ENCODE results near the gene PTPRH.

Gene PTPRH

GRCh38 chr19:55248166-55248675, 38.9 kb upstream of the PTPRH start:
- TF ChIP-seq ZFX (IDR thresholded peaks at IDR 0.05) = no peak
- TF ChIP-seq, protein P1, sequence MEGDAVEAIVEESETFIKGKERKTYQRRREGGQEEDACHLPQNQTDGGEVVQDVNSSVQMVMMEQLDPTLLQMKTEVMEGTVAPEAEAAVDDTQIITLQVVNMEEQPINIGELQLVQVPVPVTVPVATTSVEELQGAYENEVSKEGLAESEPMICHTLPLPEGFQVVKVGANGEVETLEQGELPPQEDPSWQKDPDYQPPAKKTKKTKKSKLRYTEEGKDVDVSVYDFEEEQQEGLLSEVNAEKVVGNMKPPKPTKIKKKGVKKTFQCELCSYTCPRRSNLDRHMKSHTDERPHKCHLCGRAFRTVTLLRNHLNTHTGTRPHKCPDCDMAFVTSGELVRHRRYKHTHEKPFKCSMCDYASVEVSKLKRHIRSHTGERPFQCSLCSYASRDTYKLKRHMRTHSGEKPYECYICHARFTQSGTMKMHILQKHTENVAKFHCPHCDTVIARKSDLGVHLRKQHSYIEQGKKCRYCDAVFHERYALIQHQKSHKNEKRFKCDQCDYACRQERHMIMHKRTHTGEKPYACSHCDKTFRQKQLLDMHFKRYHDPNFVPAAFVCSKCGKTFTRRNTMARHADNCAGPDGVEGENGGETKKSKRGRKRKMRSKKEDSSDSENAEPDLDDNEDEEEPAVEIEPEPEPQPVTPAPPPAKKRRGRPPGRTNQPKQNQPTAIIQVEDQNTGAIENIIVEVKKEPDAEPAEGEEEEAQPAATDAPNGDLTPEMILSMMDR (conservative IDR thresholded peaks at IDR 0.05) = no peak
- no peak overlapping the region for H3K27ac ChIP-seq

GRCh38 chr19:55247621-55248099, 38.4 kb upstream of the PTPRH start:
- TF ChIP-seq, protein P1 (conservative IDR thresholded peaks at IDR 0.05) = no peak
- no peak for TF ChIP-seq ZFX (IDR thresholded peaks at IDR 0.05)
- H3K27ac ChIP-seq = no peak overlapping the region

GRCh38 chr19:55246462-55247451, 37.5 kb upstream of the PTPRH start:
- no peak for TF ChIP-seq ZFX (IDR thresholded peaks at IDR 0.05)
- TF ChIP-seq, protein P1 (conservative IDR thresholded peaks at IDR 0.05) = no peak
- no peak overlapping the region for H3K27ac ChIP-seq

DNA sequence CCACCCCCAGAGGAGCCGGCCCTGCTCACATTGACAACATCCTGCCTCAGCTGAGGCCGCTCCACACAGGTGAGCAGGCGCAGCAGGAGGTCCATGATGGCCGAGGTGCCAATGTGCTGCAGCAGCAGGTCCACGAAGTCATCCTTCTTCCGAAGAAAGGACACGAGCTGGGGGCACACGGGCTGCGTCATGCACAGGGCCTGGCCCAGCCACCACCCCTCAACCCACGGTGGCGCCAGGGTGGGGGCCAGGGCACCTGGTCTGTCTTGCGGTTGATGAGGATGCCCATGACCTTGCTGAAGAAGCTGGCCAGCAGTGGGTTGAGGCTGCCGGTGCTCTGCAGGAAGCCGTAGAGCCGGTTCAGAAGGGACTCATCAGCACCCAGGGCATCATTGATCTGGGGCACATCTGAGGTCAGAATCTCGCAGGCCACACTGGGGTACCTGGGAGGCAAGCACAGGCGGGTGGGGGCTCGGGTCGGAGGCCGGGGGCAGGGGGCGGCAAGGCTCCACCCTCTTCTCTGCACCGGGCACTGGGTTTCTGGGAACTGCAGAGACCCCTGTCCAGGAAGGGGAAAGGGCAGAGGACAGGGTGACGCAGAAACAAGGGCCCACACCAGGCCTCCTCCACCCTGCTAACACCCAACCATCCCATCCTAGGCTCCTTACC, 36.1 kb upstream of the PTPRH start:
- TF ChIP-seq ZFX (IDR thresholded peaks at IDR 0.05) = no peak
- TF ChIP-seq, protein P1 (conservative IDR thresholded peaks at IDR 0.05) = no peak
- no peak overlapping the region for H3K27ac ChIP-seq

- H3K27ac ChIP-seq = no peak overlapping the region
- TF ChIP-seq, protein P1 (conservative IDR thresholded peaks at IDR 0.05) = no peak
- no peak for TF ChIP-seq ZFX (IDR thresholded peaks at IDR 0.05)
Observed at GRCh38 chr19:55244004-55244680, 34.8 kb upstream of the PTPRH start.

- H3K27ac ChIP-seq = no peak overlapping the region
- no peak for TF ChIP-seq ZFX (IDR thresholded peaks at IDR 0.05)
- TF ChIP-seq, protein P1 (conservative IDR thresholded peaks at IDR 0.05) = no peak
Observed at GRCh38 chr19:55242517-55242916, 33.2 kb upstream of the PTPRH start.

All from C4-2B (cell line).